Measurements from ENCODE around the gene ATG16L1. TPM values are rescaled to one million over a fixed set of nuclear protein-coding genes. Genes with fewer than 3 reads are reported as not detected.

Gene ATG16L1
- total RNA-seq, 4 donors from 2014 or later: 20.8 to 36.1 (median 35.9) TPM

DNA sequence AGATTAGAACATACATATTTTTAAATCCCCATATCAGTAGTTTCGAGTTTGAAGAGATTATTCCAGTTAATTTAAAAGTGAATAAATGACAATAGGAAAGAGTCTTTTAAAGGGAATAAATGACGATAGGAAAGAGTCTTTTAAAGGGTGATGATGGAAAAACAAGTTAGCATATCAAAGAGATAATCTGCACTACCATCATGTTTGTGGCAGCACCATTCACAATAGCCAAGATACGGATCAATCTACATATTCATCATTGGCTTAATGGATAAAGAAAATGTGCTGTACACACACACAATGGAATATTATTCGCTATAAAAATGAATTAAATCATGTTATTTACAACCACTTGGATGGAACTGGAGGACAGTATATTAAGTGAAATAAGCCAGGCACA is 15.0 kb downstream of the ATG16L1 start:
- no peaks in the 10 kb centered on the region for H3K27me3 ChIP-seq
- intact Hi-C loops (cut with DNase I; ENCODE audit: low total_unique reads): no loop called here
- no peak overlapping the region for H3K4me3 ChIP-seq
- DNase-seq (no peak), ATAC-seq (no peak)
- in situ Hi-C loops (cut with MboI; ENCODE audit: low sequenced_read_pairs in 4 of 4): no loop called here
- H3K27ac ChIP-seq: no peak overlapping the region
- TF ChIP-seq, protein P1, sequence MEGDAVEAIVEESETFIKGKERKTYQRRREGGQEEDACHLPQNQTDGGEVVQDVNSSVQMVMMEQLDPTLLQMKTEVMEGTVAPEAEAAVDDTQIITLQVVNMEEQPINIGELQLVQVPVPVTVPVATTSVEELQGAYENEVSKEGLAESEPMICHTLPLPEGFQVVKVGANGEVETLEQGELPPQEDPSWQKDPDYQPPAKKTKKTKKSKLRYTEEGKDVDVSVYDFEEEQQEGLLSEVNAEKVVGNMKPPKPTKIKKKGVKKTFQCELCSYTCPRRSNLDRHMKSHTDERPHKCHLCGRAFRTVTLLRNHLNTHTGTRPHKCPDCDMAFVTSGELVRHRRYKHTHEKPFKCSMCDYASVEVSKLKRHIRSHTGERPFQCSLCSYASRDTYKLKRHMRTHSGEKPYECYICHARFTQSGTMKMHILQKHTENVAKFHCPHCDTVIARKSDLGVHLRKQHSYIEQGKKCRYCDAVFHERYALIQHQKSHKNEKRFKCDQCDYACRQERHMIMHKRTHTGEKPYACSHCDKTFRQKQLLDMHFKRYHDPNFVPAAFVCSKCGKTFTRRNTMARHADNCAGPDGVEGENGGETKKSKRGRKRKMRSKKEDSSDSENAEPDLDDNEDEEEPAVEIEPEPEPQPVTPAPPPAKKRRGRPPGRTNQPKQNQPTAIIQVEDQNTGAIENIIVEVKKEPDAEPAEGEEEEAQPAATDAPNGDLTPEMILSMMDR (IDR thresholded peaks at IDR 0.05 in 4 of 5, conservative IDR thresholded peaks at IDR 0.05 in 1 of 5): no peak
- H3K9me3 ChIP-seq: no peaks in the 10 kb centered on the region
- H3K36me3 ChIP-seq: peaks cover 0 to 94% of the 10 kb centered on the region in 2 donors
- no peaks in the 10 kb centered on the region for H3K4me1 ChIP-seq

DNA sequence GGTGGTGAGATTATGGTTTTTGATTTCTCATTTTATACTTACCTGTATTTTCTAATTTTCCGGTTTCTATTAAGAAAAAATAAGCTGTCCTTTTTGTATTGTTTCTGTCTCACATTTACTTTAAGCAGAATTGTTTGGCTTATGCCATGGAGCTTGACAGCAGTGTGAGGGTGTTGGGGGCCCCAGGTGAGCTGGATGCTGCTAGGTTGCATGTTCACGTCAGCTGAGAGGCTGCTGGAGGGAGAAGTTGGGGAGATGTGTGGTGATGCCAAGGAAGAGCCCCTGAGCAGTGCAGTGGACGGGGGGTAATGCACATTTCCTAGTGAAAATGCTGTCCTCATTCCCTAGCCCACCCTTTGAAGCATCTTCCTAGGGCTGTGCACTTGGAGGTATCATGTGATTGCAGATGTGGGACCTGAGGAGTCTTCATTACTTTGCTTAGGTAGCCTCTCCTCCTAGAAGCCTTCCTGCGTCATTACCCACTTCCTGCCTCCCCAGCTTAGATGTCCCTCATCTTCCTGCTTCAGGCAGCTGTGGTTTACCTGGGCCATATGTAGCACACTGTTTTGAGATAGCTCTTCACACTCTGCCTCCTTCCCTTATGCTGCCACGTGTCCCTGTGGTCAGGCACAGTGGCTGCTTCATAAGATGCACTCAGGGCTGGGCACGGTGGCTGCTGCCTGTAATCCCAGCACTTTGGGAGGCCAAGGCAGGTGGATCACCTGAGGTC is 16.2 kb downstream of the ATG16L1 start:
- no peaks in the 10 kb centered on the region for H3K27me3 ChIP-seq
- intact Hi-C loops (cut with DNase I; ENCODE audit: low total_unique reads): no loop called here
- in situ Hi-C loops (cut with MboI; ENCODE audit: low sequenced_read_pairs in 4 of 4): no loop called here
- H3K4me1 ChIP-seq: no peaks in the 10 kb centered on the region
- H3K36me3 ChIP-seq: peaks cover 0 to 97% of the 10 kb centered on the region in 2 donors
- H3K9me3 ChIP-seq: no peaks in the 10 kb centered on the region
- DNase-seq (peak in 1 of 2 donors; percentile 25), ATAC-seq (no peak)
- H3K27ac ChIP-seq: no peak overlapping the region
- H3K4me3 ChIP-seq: no peak overlapping the region
- TF ChIP-seq, protein P1 (IDR thresholded peaks at IDR 0.05 in 4 of 5, conservative IDR thresholded peaks at IDR 0.05 in 1 of 5): no peak
- no peak for TF ChIP-seq POLR2A (IDR thresholded peaks at IDR 0.05)

DNA sequence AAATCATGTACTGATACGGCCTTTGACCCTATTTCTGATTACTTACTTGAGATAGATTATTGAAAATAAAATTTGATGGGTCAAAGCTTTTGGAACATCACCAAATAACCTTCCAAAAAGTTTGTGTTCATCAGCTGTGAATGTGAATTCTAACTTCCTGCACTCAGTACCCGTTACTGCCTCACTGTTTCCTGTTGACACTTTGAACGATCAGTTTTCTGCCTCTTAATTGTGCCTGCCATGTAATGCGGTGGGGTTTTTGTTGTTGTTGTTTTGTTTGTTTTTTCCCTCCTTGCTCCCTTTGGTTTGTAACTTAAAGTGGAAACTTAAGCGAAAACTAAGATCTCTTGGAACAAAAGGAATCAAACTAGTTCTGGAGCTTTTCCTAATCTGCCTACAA is 18.9 kb downstream of the ATG16L1 start:
- DNase-seq (no peak), ATAC-seq (no peak)
- no peak overlapping the region for H3K27ac ChIP-seq
- intact Hi-C loops (cut with DNase I; ENCODE audit: low total_unique reads): no loop called here
- in situ Hi-C loops (cut with MboI; ENCODE audit: low sequenced_read_pairs in 4 of 4): no loop called here
- no peak overlapping the region for H3K4me3 ChIP-seq
- no peaks in the 10 kb centered on the region for H3K4me1 ChIP-seq
- H3K36me3 ChIP-seq: peaks cover 7 to 97% of the 10 kb centered on the region in 2 donors
- no peak for TF ChIP-seq POLR2A (IDR thresholded peaks at IDR 0.05)
- TF ChIP-seq, protein P1 (IDR thresholded peaks at IDR 0.05 in 4 of 5, conservative IDR thresholded peaks at IDR 0.05 in 1 of 5): no peak
- no peaks in the 10 kb centered on the region for H3K9me3 ChIP-seq
- H3K27me3 ChIP-seq: no peaks in the 10 kb centered on the region

GRCh38 chr2:233270951-233271350 is 19.5 kb downstream of the ATG16L1 start:
- H3K4me3 ChIP-seq: no peak overlapping the region
- H3K4me1 ChIP-seq: no peaks in the 10 kb centered on the region
- no peak overlapping the region for H3K27ac ChIP-seq
- H3K36me3 ChIP-seq: peaks cover 7 to 97% of the 10 kb centered on the region in 2 donors
- DNase-seq (no peak), ATAC-seq (no peak)
- H3K9me3 ChIP-seq: no peaks in the 10 kb centered on the region
- TF ChIP-seq, protein P1 (IDR thresholded peaks at IDR 0.05 in 4 of 5, conservative IDR thresholded peaks at IDR 0.05 in 1 of 5): no peak
- no peak for TF ChIP-seq POLR2A (IDR thresholded peaks at IDR 0.05)
- in situ Hi-C loops (cut with MboI; ENCODE audit: low sequenced_read_pairs in 4 of 4) (no loop called here), intact Hi-C loops (cut with DNase I; ENCODE audit: low total_unique reads) (no loop called here)
- no peaks in the 10 kb centered on the region for H3K27me3 ChIP-seq

DNA sequence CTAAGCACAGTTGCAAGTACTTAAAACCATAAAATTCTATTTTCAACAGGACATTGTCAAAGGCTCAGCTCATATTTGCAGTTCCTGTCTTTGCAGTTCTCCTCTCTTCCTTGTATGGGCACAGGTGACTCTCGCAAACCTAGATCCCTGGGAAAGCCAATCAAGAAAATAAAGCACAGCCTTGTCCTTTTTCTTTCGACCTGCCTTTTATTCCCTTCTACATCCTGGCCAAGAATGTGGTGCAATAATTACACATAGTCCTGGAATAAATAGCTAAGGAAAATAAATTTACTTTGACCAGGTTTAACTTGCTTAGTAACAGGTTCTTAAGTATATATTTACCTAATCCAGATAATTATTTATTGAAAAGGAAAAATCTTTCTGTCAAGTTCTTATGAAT is 20.2 kb downstream of the ATG16L1 start:
- TF ChIP-seq, protein P1 (IDR thresholded peaks at IDR 0.05 in 4 of 5, conservative IDR thresholded peaks at IDR 0.05 in 1 of 5): no peak
- TF ChIP-seq POLR2A (IDR thresholded peaks at IDR 0.05): no peak
- Histone ChIP-seq H3K36me3 (peaks cover 7 to 97% of the 10 kb centered on the region in 2 donors), H3K27me3 (no peaks in the 10 kb centered on the region), H3K4me3 (no peak overlapping the region), H3K27ac (no peak overlapping the region), H3K9me3 (no peaks in the 10 kb centered on the region), H3K4me1 (no peaks in the 10 kb centered on the region)
- ATAC-seq: no peak
- DNase-seq: no peak
- in situ Hi-C loops (cut with MboI; ENCODE audit: low sequenced_read_pairs in 4 of 4): no loop called here
- intact Hi-C loops (cut with DNase I; ENCODE audit: low total_unique reads): no loop called here

Measured in gastrocnemius medialis (tissue), 4 donors.